CD4-positive, alpha-beta T cell treated with Interleukin-17A for 1 hour (primary cell): Measurements from ENCODE around the gene HSFX3.
"Not testable (repeated sequence)": the region's sequence is repeated elsewhere in the genome, so short reads cannot be mapped to it uniquely, and the experiment has no call there.

Experiments used
- DNase-seq: peaks from one replicate; pipeline ENCODE4 v3.0.0-alpha.2; 2020

The HSFX3 gene

GRCh38 chrX:149541521-149542047 lies 8.1 kb downstream of the HSFX3 start:
- no peak for DNase-seq

- peak; percentile 93 for DNase-seq
These were observed 8.9 kb downstream of the HSFX3 start, which contains the start of gene EOLA1 for GRCh38 chrX:149540621-149541520. TSS of gene EOLA1 (plus strand) at chrX:149541012. CDS start at chrX:149545631, 4,619 bp downstream.

- peak; percentile 92 for DNase-seq
These were observed 9.5 kb downstream of the HSFX3 start for GRCh38 chrX:149540131-149540620.

GRCh38 chrX:149539283-149540130 lies 10.2 kb downstream of the HSFX3 start:
- peak; percentile 95 for DNase-seq

GRCh38 chrX:149537474-149537873 lies 12.2 kb downstream of the HSFX3 start:
- DNase-seq = not testable (repeated sequence)

GRCh38 chrX:149534926-149535602 lies 14.7 kb downstream of the HSFX3 start:
- DNase-seq = not testable (repeated sequence)

GRCh38 chrX:149533999-149534398 lies 15.7 kb downstream of the HSFX3 start:
- DNase-seq = not testable (repeated sequence)

- DNase-seq = not testable (repeated sequence)
These were observed 16.9 kb downstream of the HSFX3 start for GRCh38 chrX:149532868-149533267.

- DNase-seq = no peak
These were observed 18.1 kb downstream of the HSFX3 start for GRCh38 chrX:149531599-149531998.

- DNase-seq = no peak
These were observed 21.3 kb downstream of the HSFX3 start for GRCh38 chrX:149528381-149528780.

GRCh38 chrX:149527705-149528104 lies 22.0 kb downstream of the HSFX3 start:
- peak; percentile 80 for DNase-seq

- DNase-seq = not testable (repeated sequence)
These were observed 23.2 kb downstream of the HSFX3 start for GRCh38 chrX:149526318-149527033.

GRCh38 chrX:149525903-149526302 lies 23.8 kb downstream of the HSFX3 start:
- peak; percentile 77 for DNase-seq

GRCh38 chrX:149525389-149525788 lies 24.3 kb downstream of the HSFX3 start:
- peak; percentile 89 for DNase-seq

- no peak for DNase-seq
These were observed 26.8 kb downstream of the HSFX3 start for GRCh38 chrX:149522916-149523315.

GRCh38 chrX:149521438-149521837 lies 28.3 kb downstream of the HSFX3 start:
- DNase-seq = peak; percentile 63

GRCh38 chrX:149520636-149521277 lies 29.0 kb downstream of the HSFX3 start:
- peak; percentile 39 for DNase-seq

GRCh38 chrX:149518236-149518635 lies 31.5 kb downstream of the HSFX3 start:
- DNase-seq = no peak

- DNase-seq = no peak
These were observed 32.4 kb downstream of the HSFX3 start for GRCh38 chrX:149517308-149517707.

GRCh38 chrX:149516604-149517003 lies 33.1 kb downstream of the HSFX3 start:
- DNase-seq = no peak

GRCh38 chrX:149515954-149516602 lies 33.6 kb downstream of the HSFX3 start:
- DNase-seq = no peak
